T-cell (primary cell): ENCODE results near the gene C16orf90. TPM values are rescaled to one million over a fixed set of nuclear protein-coding genes. Genes with fewer than 3 reads are reported as not detected.

Experiments used
- ATAC-seq, 4 experiments: fragments of 200-7000 bp in 3 of 4; fragments of 150-1000 bp in 1 of 4; cut with Tn5 transposase; replicated peaks in 1 of 4; 1 replicate in 3 of 4; 2 replicates in 1 of 4; pipeline ENCODE4 v1.10.0; 2021; ENCODE audit warnings: moderate library complexity in 3 of 4, mild to moderate bottlenecking in 2 of 4, moderate number of reproducible peaks in 1 of 4
- CTCF ChIA-PET, 2 donors: fragments of 300-600 bp; sonication (Branson Sonifier 250); formaldehyde crosslinking; loops; one replicate each; lab custom pipeline; 2022; ENCODE audit warnings: antibody characterized with exemption in 2 of 2; lab: Charles Lee
- POLR2A ChIA-PET, 2 donors: fragments of 300-600 bp; sonication (Branson Sonifier 250); formaldehyde crosslinking; loops; one replicate each; lab custom pipeline; 2022; ENCODE audit warnings: antibody characterized with exemption in 2 of 2; lab: Charles Lee
- DNase-seq, 35 experiments: peaks; one replicate each; pipeline versions ENCODE4 v3.0.0 to v3.0.0-alpha.2; 2013 to 2023
- H3K27ac ChIP-seq: one replicate; pipeline ENCODE4 v1.5.1; 2013; ENCODE audit warnings: low read length
- H3K27me3 ChIP-seq, 2 experiments: replicated peaks in 1 of 2; 1 replicate in 1 of 2; 2 replicates in 1 of 2; pipeline versions ENCODE4 v1.6.1 to v1.7.0; 2013; ENCODE audit warnings: low read length in 1 of 2, mixed read lengths in 1 of 2; ENCODE audit not compliant: control insufficient read depth in 2 of 2, insufficient read depth in 2 of 2; ENCODE audit errors: extremely low read depth in 1 of 2
- H3K36me3 ChIP-seq, 2 donors: 1 replicate in 1 of 2; 2 replicates in 1 of 2; pipeline versions ENCODE4 v1.6.1 to v1.7.0; 2013; ENCODE audit warnings: low read length in 1 of 2; ENCODE audit not compliant: control insufficient read depth in 2 of 2, insufficient read depth in 1 of 2; ENCODE audit errors: extremely low read depth in 1 of 2
- H3K4me1 ChIP-seq, 2 experiments: 1 replicate in 1 of 2; 2 replicates in 1 of 2; pipeline versions ENCODE4 v1.6.1 to v1.7.0; 2013; ENCODE audit warnings: low read length in 2 of 2, mixed read lengths in 1 of 2; ENCODE audit not compliant: insufficient read depth in 2 of 2, control insufficient read depth in 1 of 2; ENCODE audit errors: extremely low read depth in 1 of 2
- H3K4me3 ChIP-seq, 2 donors: 1 replicate in 1 of 2; 2 replicates in 1 of 2; pipeline versions ENCODE4 v1.5.1 to v1.7.0; 2013; ENCODE audit warnings: mild to moderate bottlenecking in 2 of 2, low read length in 1 of 2, moderate library complexity in 1 of 2; ENCODE audit not compliant: control insufficient read depth in 1 of 2; ENCODE audit errors: extremely low read depth in 1 of 2
- H3K9me3 ChIP-seq: 2 replicates; pipeline ENCODE4 v1.7.0; 2013
- H3K27ac Mint-ChIP-seq, 2 donors: one replicate each; pipeline ENCODE4 v1.8.0; 2020 to 2021; ENCODE audit warnings: mild to moderate bottlenecking in 2 of 2, mixed read lengths in 2 of 2
- H3K27me3 Mint-ChIP-seq, 2 donors: one replicate each; pipeline ENCODE4 v1.8.0; 2021 to 2022; ENCODE audit warnings: mixed read lengths in 2 of 2
- H3K36me3 Mint-ChIP-seq: one replicate; pipeline ENCODE4 v1.8.0; 2021; ENCODE audit warnings: mixed read lengths
- H3K4me1 Mint-ChIP-seq, 3 donors: one replicate each; pipeline ENCODE4 v1.8.0; 2020 to 2022; ENCODE audit warnings: mixed read lengths in 3 of 3, mild to moderate bottlenecking in 1 of 3
- H3K4me3 Mint-ChIP-seq, 3 donors: one replicate each; pipeline ENCODE4 v1.8.0; 2020 to 2022; ENCODE audit warnings: mild to moderate bottlenecking in 3 of 3, mixed read lengths in 3 of 3, moderate library complexity in 3 of 3
- H3K9me3 Mint-ChIP-seq, 3 donors: one replicate each; pipeline ENCODE4 v1.8.0; 2020 to 2022; ENCODE audit warnings: mixed read lengths in 3 of 3
- WGBS: methylation state at CpG from one replicate; pipeline ENCODE4 v1.1.5; 2013; ENCODE audit warnings: missing lambda C conversion rate; ENCODE audit not compliant: insufficient coverage; 5-methylcytosine and 5-hydroxymethylcytosine counted together
- total RNA-seq, 35 experiments: library from RNA in 6 of 35; stranded (reverse) in 6 of 35; fragments of 120-200 nt in 1 of 35; gene quantifications; one replicate each; pipeline versions ENCODE4 v1.2.1 to v1.2.4 and lab custom pipeline; 2013 to 2026

C16orf90 gene
- total RNA-seq, 5 donors from 2014 or later (not counting 1 experiment from before 2014, with no cell fraction given), result not detected

- peak overlapping the region; percentile 54 to 75 for H3K4me3 ChIP-seq
- H3K27ac ChIP-seq, result peak overlapping the region; percentile 76
- peaks cover 4 to 16% (median 8%) of the 10 kb centered on the region in 3 donors for H3K9me3 Mint-ChIP-seq
- H3K4me3 Mint-ChIP-seq, result peak overlapping the region; percentile 92 to 97 (median 97)
- peak overlapping the region; percentile 94 to 95 for H3K27ac Mint-ChIP-seq
- peak; percentile 30 to 50 (median 38) for ATAC-seq
- peaks cover 5 to 13% of the 10 kb centered on the region in 2 experiments for H3K4me1 ChIP-seq
- WGBS, result 32% methylated on average over 3 of the region's 10 CpGs
- H3K36me3 ChIP-seq, result peaks cover 0 to 10% of the 10 kb centered on the region in 2 donors
- H3K4me1 Mint-ChIP-seq, result peaks cover 25 to 43% (median 35%) of the 10 kb centered on the region in 3 donors
- DNase-seq, result peak in 24 of 35 experiments; percentile 10 to 61 (median 28)
- ChIA-PET CTCF (interaction anchor here in 1 of 2 donors (0.9 to 1.6 kb wide), 4 partner anchors 13 to 177 kb away, joined by 3 to 6 read pairs (median 5); partner anchors contain the start of genes ZNF174 and ZSCAN32), POLR2A (interaction anchor here (0.5 to 1.2 kb wide), 5 partner anchors 14 to 161 kb away, joined by 3 to 12 read pairs (median 3); partner anchors contain the start of gene ZNF263 (in 1 of the 2))
- peaks cover 0 to 4% of the 10 kb centered on the region in 2 experiments for H3K27me3 ChIP-seq
- H3K27me3 Mint-ChIP-seq, result peaks cover 0 to 8% of the 10 kb centered on the region in 2 donors
- H3K36me3 Mint-ChIP-seq, result peaks cover 25% of the 10 kb centered on the region
- H3K9me3 ChIP-seq, result peaks cover 2% of the 10 kb centered on the region
Measured at GRCh38 chr16:3444032-3444388, 51.3 kb downstream of the C16orf90 start.

Other genes starting within 250 kb of the C16orf90 start
- gene MEFV, start 238.9 kb downstream of the C16orf90 start, total RNA-seq, result under 1 TPM in 4 of 5 donors, not detected in 1; 0.10 to 0.38 (median 0.19) TPM
- 10 to 100 TPM; 28.6 to 50.9 (median 44.3) TPM for gene ZNF263, start 212.0 kb downstream of the C16orf90 start, total RNA-seq
- gene TIGD7, start 190.1 kb downstream of the C16orf90 start, total RNA-seq, result 10 to 100 TPM in 3 of 5 donors, 1 to 10 TPM in 2; 4.4 to 12.3 (median 10.6) TPM
- 10 to 100 TPM; 46.0 to 68.7 (median 60.3) TPM for gene ZNF75A, start 190.0 kb downstream of the C16orf90 start, total RNA-seq
- gene OR2C1, start 139.6 kb downstream of the C16orf90 start, total RNA-seq, result under 1 TPM in 3 of 5 donors, not detected in 2; 0.25 to 0.51 (median 0.26) TPM
- 10 to 100 TPM; 11.6 to 34.5 (median 28.5) TPM for gene ZSCAN32, start 94.5 kb downstream of the C16orf90 start, total RNA-seq
- 10 to 100 TPM in 3 of 5 donors, 1 to 10 TPM in 2; 6.4 to 18.7 (median 18.5) TPM for gene ZNF174, start 94.3 kb downstream of the C16orf90 start, total RNA-seq
- 1 to 10 TPM; 2.2 to 4.8 (median 4.3) TPM for gene ZNF597, start 52.0 kb downstream of the C16orf90 start, total RNA-seq
- gene NAA60, start 51.8 kb downstream of the C16orf90 start, total RNA-seq, result 10 to 100 TPM; 40.9 to 67.6 (median 55.6) TPM
- 10 to 100 TPM; 22.5 to 36.2 (median 32.6) TPM for gene CLUAP1, start 5.5 kb upstream of the C16orf90 start, total RNA-seq
- gene NLRC3, start 81.9 kb upstream of the C16orf90 start, total RNA-seq, result 100 to 1,000 TPM in 3 of 5 donors, 10 to 100 TPM in 2; 75.6 to 178 (median 160) TPM
- gene SLX4, start 116.1 kb upstream of the C16orf90 start, total RNA-seq, result 1 to 10 TPM; 6.3 to 9.4 (median 8.5) TPM
- gene DNASE1, start 159.2 kb upstream of the C16orf90 start, total RNA-seq, result 10 to 100 TPM; 22.6 to 54.4 (median 52.7) TPM
- gene TRAP1, start 222.0 kb upstream of the C16orf90 start, total RNA-seq, result 100 to 1,000 TPM in 4 of 5 donors, 10 to 100 TPM in 1; 87.5 to 172 (median 122) TPM